ENCODE measurements around the gene SLC22A14. TPM values are rescaled to one million over a fixed set of nuclear protein-coding genes. Genes with fewer than 3 reads are reported as not detected.

SLC22A14 gene
- total and polyA plus RNA-seq, 2 donors (not counting 3 experiments of a cell fraction or from before 2014, with no cell fraction given): not detected

- FAIRE-seq: no peak
- Histone ChIP-seq H3K9me1 (replicated peaks; ENCODE audit: control insufficient read depth, extremely low read depth, insufficient read depth, low read length) (no peaks in the 10 kb centered on the region), H3K9ac (replicated peaks; ENCODE audit: extremely low read depth, insufficient read depth, low read length) (no peak overlapping the region), H3K4me2 (ENCODE audit: insufficient read depth, low read length) (no peak overlapping the region), H3K9me3 (replicated peaks; ENCODE audit: control insufficient read depth, insufficient read depth, low read length) (no peaks in the 10 kb centered on the region), H3K27ac (ENCODE audit: insufficient read depth, low read depth, low read length) (no peak overlapping the region), H3K79me2 (ENCODE audit: control insufficient read depth, insufficient read depth, low read length) (no peaks in the 10 kb centered on the region), H2AFZ (ENCODE audit: low read depth, low read length) (no peak overlapping the region), H4K20me1 (replicated peaks; ENCODE audit: control insufficient read depth, extremely low read depth, insufficient read depth, low read length) (no peaks in the 10 kb centered on the region), H3K36me3 (ENCODE audit: control insufficient read depth in 2 of 2, extremely low read depth in 1 of 2, insufficient read depth in 2 of 2, low read length in 2 of 2) (no peaks in the 10 kb centered on the region), H3K4me1 (ENCODE audit: control insufficient read depth, extremely low read depth, insufficient read depth, low read length) (no peaks in the 10 kb centered on the region), H3K4me3 (replicated peaks in 1 of 3; ENCODE audit: insufficient read depth in 1 of 3, low read depth in 1 of 3, low read length in 3 of 3) (no peak overlapping the region), H3K27me3 (ENCODE audit: control insufficient read depth in 2 of 2, insufficient read depth in 2 of 2, low read length in 2 of 2) (no peaks in the 10 kb centered on the region)
- DNase-seq (ENCODE audit: low read depth, low spot score): peak; percentile 33
- peak; percentile 17 for TF ChIP-seq GATA2 (IDR thresholded peaks at IDR 0.05; ENCODE audit: insufficient read depth, insufficient read length, low read depth, low read length)
- no peak for TF ChIP-seq EZH2 (IDR thresholded peaks at IDR 0.05; ENCODE audit: borderline replicate concordance, low read depth, low read length, severe bottlenecking)
- peak; percentile 26 to 36 for TF ChIP-seq CTCF (IDR thresholded peaks at IDR 0.05; ENCODE audit: extremely low read depth in 1 of 2, insufficient read depth in 1 of 2, low read depth in 1 of 2, low read length in 2 of 2)
- no peak for TF ChIP-seq FOS (IDR thresholded peaks at IDR 0.05; ENCODE audit: borderline replicate concordance, insufficient read depth, low read length)
- no peak for TF ChIP-seq MAX (IDR thresholded peaks at IDR 0.05; ENCODE audit: insufficient read depth, insufficient read length)
- no peak for TF ChIP-seq POLR2AphosphoS5 (IDR thresholded peaks at IDR 0.05; ENCODE audit: insufficient read depth, low read depth, low read length)
- ChIA-PET CTCF (interaction anchor here (0.6 to 2.7 kb wide), 28 partner anchors 9 to 365 kb away, joined by 3 to 52 read pairs (median 4); partner anchors contain the start of genes ACAA1, PLCD1, SLC22A14 and XYLB), POLR2A (interaction anchor here (0.6 kb wide), 1 partner anchor 129 kb away, joined by 3 read pairs; no protein-coding TSS in a partner anchor)
- intact Hi-C loops (cut with micrococcal nuclease): loop anchor here (5.0 kb wide), 2 partner anchors 161 to 181 kb away; partner anchors contain the start of genes ACAA1 and MYD88
- dilution Hi-C loops (cut with MboI; ENCODE audit: extremely low pct_ligation_motif_present, low sequenced_read_pairs): no loop called here
- no TSS peak for BruUV-seq (replicated peaks)
These were observed 16.0 kb downstream of the SLC22A14 start for GRCh38 chr3:38297947-38298711.

Measured in endothelial cell of umbilical vein (primary cell).